HepG2 (cell line): ENCODE measurements around the gene PRKN. TPM values are rescaled to one million over a fixed set of nuclear protein-coding genes. Genes with fewer than 3 reads are reported as not detected.

Experiments
- ATAC-seq: fragments of 200-7000 bp; cut with Tn5 transposase; 3 replicates; pipeline ENCODE4 v1.9.1; 2020; ENCODE audit warnings: mild to moderate bottlenecking, moderate library complexity
- BruUV-seq: library from RNA; stranded (reverse); fragments of 400-500 nt; replicated peaks from 2 replicates; lab custom pipeline; 2021; lab: Mats Ljungman, UMichigan
- CTCF ChIA-PET: fragments of 300-600 bp; formaldehyde crosslinking; extraction: SDS; loops from one replicate; lab custom pipeline; 2021; ENCODE audit warnings: low total read pairs, inconsistent platforms, low intra/inter-chr PET ratio; lab: Yijun Ruan, JAX
- POLR2A ChIA-PET: fragments of 350-600 bp; sonication (Branson Sonifier 250); formaldehyde crosslinking; loops from one replicate; lab custom pipeline; 2020; ENCODE audit warnings: antibody characterized with exemption, inconsistent platforms; lab: Yijun Ruan, JAX
- DNase-seq: peaks from one replicate; pipeline ENCODE4 v3.0.0-alpha.2; 2015; ENCODE audit warnings: low spot score
- FAIRE-seq: peaks from 3 replicates; lab custom pipeline; 2011; peaks lifted over from hg19 to GRCh38; lab: Jason Lieb, UNC
- H2AFZ ChIP-seq: one replicate; pipeline ENCODE4 v1.6.1; 2011; ENCODE audit warnings: low read length, inconsistent platforms
- H3K27ac ChIP-seq: fragments of 300-600 bp; 3 replicates; pipeline ENCODE4 v1.8.0; 2011; ENCODE audit warnings: mixed run types, mild to moderate bottlenecking, mixed read lengths, low read length, inconsistent platforms; ENCODE audit not compliant: insufficient read depth; ENCODE audit errors: extremely low read length
- H3K27me3 ChIP-seq, 2 experiments: fragments of 200-600 bp in 1 of 2; 2 replicates in 1 of 2; 3 replicates in 1 of 2; pipeline versions ENCODE4 v1.6.0 to v1.8.0; 2011; ENCODE audit warnings: low read length in 2 of 2, mild to moderate bottlenecking in 2 of 2, moderate library complexity in 2 of 2, inconsistent platforms in 1 of 2; ENCODE audit not compliant: insufficient read depth in 2 of 2, control insufficient read depth in 1 of 2
- H3K36me3 ChIP-seq, 2 experiments: fragments of 200-600 bp in 1 of 2; replicated peaks in 1 of 2; 2 replicates in 1 of 2; 3 replicates in 1 of 2; pipeline versions ENCODE4 v1.5.1 to v1.8.0; 2011; ENCODE audit warnings: low read length in 2 of 2, inconsistent platforms in 1 of 2; ENCODE audit not compliant: insufficient read depth in 2 of 2, control insufficient read depth in 1 of 2
- H3K4me1 ChIP-seq: 2 replicates; pipeline ENCODE4 v1.5.1; 2012; ENCODE audit warnings: low read length, inconsistent platforms; ENCODE audit not compliant: insufficient read depth
- H3K4me2 ChIP-seq: 2 replicates; pipeline ENCODE4 v1.6.0; 2011; ENCODE audit warnings: low read depth, low read length, inconsistent platforms
- H3K4me3 ChIP-seq, 3 experiments: fragments of 200-600 bp in 1 of 3; sonication (generic), shearing (Covaris generic) in 1 of 3; replicated peaks in 1 of 3; 2 replicates each; pipeline ENCODE4 v1.5.1; 2011 to 2016; ENCODE audit warnings: low read length in 3 of 3, inconsistent platforms in 2 of 3, low read depth in 2 of 3, mild to moderate bottlenecking in 2 of 3, control low read depth in 1 of 3, mixed read lengths in 1 of 3; ENCODE audit not compliant: insufficient read depth in 1 of 3
- H3K79me2 ChIP-seq: one replicate; pipeline ENCODE4 v1.6.1; 2011; ENCODE audit warnings: low read length, inconsistent platforms; ENCODE audit not compliant: insufficient read depth
- H3K9ac ChIP-seq: 2 replicates; pipeline ENCODE4 v1.6.0; 2011; ENCODE audit warnings: mild to moderate bottlenecking, low read depth, low read length, inconsistent platforms; ENCODE audit not compliant: insufficient read depth
- H3K9me3 ChIP-seq: 2 replicates; pipeline ENCODE4 v1.5.1; 2012; ENCODE audit warnings: mild to moderate bottlenecking, low read length
- H4K20me1 ChIP-seq: 2 replicates; pipeline ENCODE4 v1.6.0; 2011; ENCODE audit warnings: inconsistent platforms, mild to moderate bottlenecking, low read length, moderate library complexity; ENCODE audit not compliant: insufficient read depth
- CEBPB ChIP-seq: IDR thresholded peaks from 2 replicates; pipeline ENCODE4 v1.6.1; 2011; ENCODE audit warnings: low read depth, low read length, improper control_type of control experiment, borderline replicate concordance
- CREB1 ChIP-seq, 2 experiments: fragments of 450-650 bp in 1 of 2; IDR thresholded peaks; 2 replicates each; pipeline ENCODE4 v1.6.1; 2016 to 2017; ENCODE audit warnings: control low read depth in 1 of 2, mild to moderate bottlenecking in 1 of 2, missing compliant biosample characterization in 1 of 2, missing genetic modification characterization in 1 of 2
- RFXANK ChIP-seq: IDR thresholded peaks from 2 replicates; pipeline ENCODE4 v1.6.1; 2016
- ZNF878 ChIP-seq: sonication (generic); formaldehyde crosslinking; IDR thresholded peaks from 2 replicates; pipeline ENCODE4 v1.8.1; 2023; ENCODE audit warnings: mild to moderate bottlenecking, missing genetic modification reagents, moderate library complexity
- WGBS: methylation state at CpG from one replicate; pipeline ENCODE4 v1.1.6; 2017; ENCODE audit warnings: low lambda C conversion rate; 5-methylcytosine and 5-hydroxymethylcytosine counted together
- in situ Hi-C: cut with HindIII; loops from 2 replicates; pipeline ENCODE4 v1.10.0; 2017; ENCODE audit warnings: low pct_unique_long_range_greater_than_20kb; ENCODE audit not compliant: extremely low pct_ligation_motif_present
- intact Hi-C: fragments of 100-400 bp; cut with micrococcal nuclease; formaldehyde crosslinking; loops from one replicate; pipeline ENCODE4 v1.10.0; 2022; ENCODE audit not compliant: unreplicated experiment
- polyA plus RNA-seq, 8 experiments: library from polyadenylated mRNA; depleted of rRNA in 3 of 8; stranded (reverse) in 7 of 8; unstranded in 1 of 8; fragments of >200 nt; fragmentation: Illumina TruSeq in 4 of 8; extraction: Trizol in 4 of 8; gene quantifications; 2 replicates each; pipeline versions ENCODE4 v1.2.1 to v1.2.3, GENCODE V29; 2011 to 2016; ENCODE audit warnings: low read depth in 4 of 8, missing spikeins in 1 of 8, mixed read lengths in 1 of 8; ENCODE audit not compliant: insufficient read depth in 1 of 8
- total RNA-seq, 5 experiments: library from RNA; depleted of rRNA; stranded (reverse); fragments of >200 nt; fragmentation: Illumina TruSeq; extraction: Trizol; gene quantifications; 2 replicates each; pipeline ENCODE4 v1.2.3, GENCODE V29; 2016; ENCODE audit warnings: low read depth in 1 of 5

The PRKN gene
- total and polyA plus RNA-seq, 2 of the 13 experiments (the other 11 are each of a cell fraction or from before 2014, with no cell fraction given): 0.31 to 0.44 TPM

GRCh38 chr6:162363757-162364156 is 363.8 kb downstream of the PRKN start:
- Histone ChIP-seq H3K9me3 (0 out of 2 replicates have a peak, but pooled peaks cover 7% of the 10 kb centered on the region), H3K27ac (no peak overlapping the region), H3K9ac (no peak overlapping the region), H3K79me2 (no peaks in the 10 kb centered on the region), H3K27me3 (no peaks in the 10 kb centered on the region), H3K4me2 (no peak overlapping the region), H3K36me3 (no peaks in the 10 kb centered on the region), H3K4me1 (no peaks in the 10 kb centered on the region), H4K20me1 (no peaks in the 10 kb centered on the region), H2AFZ (no peak overlapping the region), H3K4me3 (no peak overlapping the region)
- ATAC-seq (no peak), FAIRE-seq (no peak), DNase-seq (peak; percentile 20)
- no peak for TF ChIP-seq ZNF878
- TF ChIP-seq CEBPB: peak; percentile 3; the same call in 1 of the 2 replicates
- WGBS: 0% methylated on average over 4 of the region's 4 CpGs
- intact Hi-C loops (no loop called here), in situ Hi-C loops (no loop called here)
- ChIA-PET POLR2A (no interaction called here), CTCF (no interaction called here)
- no TSS peak for BruUV-seq

GRCh38 chr6:162360901-162361567 is 366.5 kb downstream of the PRKN start:
- H3K9ac ChIP-seq: no peak overlapping the region
- WGBS: 2% methylated on average over 6 of the region's 6 CpGs
- H3K4me3 ChIP-seq: no peak overlapping the region
- no peak overlapping the region for H3K4me2 ChIP-seq
- CTCF ChIA-PET: no interaction called here
- H3K9me3 ChIP-seq: no peaks in the 10 kb centered on the region
- FAIRE-seq (no peak), DNase-seq (no peak), ATAC-seq (no peak)
- in situ Hi-C loops: no loop called here
- H3K27ac ChIP-seq: no peak overlapping the region
- intact Hi-C loops: no loop called here
- H3K36me3 ChIP-seq: no peaks in the 10 kb centered on the region
- no TSS peak for BruUV-seq
- H4K20me1 ChIP-seq: no peaks in the 10 kb centered on the region
- peak; percentile 25; the same call in 1 of the 2 replicates for TF ChIP-seq CREB1 (IDR thresholded peaks at IDR 0.05)
- no peak for TF ChIP-seq CREB1 (CRISPR knock-in tag; IDR thresholded peaks at IDR 0.05)
- TF ChIP-seq RFXANK: no peak
- TF ChIP-seq, all 625 proteins: peak for 1
- Histone ChIP-seq H3K27me3 (no peaks in the 10 kb centered on the region), H3K79me2 (no peaks in the 10 kb centered on the region), H3K4me1 (no peaks in the 10 kb centered on the region), H2AFZ (no peak overlapping the region)
- POLR2A ChIA-PET: no interaction called here
